Activated CD4-positive, CD25-positive, alpha-beta regulatory T cell treated with anti-CD3 and anti-CD28 coated beads, Interleukin-2, amount 50 U/mL, for 16 hours (primary cell): ENCODE data around the gene CDH3.

Experiments used
- DNase-seq: peaks from one replicate; pipeline ENCODE4 v3.0.0-alpha.2; 2020; ENCODE audit warnings: low read depth, low spot score

CDH3 gene

GRCh38 chr16:68737730-68738629, 92.9 kb downstream of the CDH3 start:
- no peak for DNase-seq

GRCh38 chr16:68739964-68740627, 95.0 kb downstream of the CDH3 start:
- DNase-seq, result no peak

GRCh38 chr16:68740628-68741346, 95.7 kb downstream of the CDH3 start:
- DNase-seq, result no peak

- DNase-seq, result no peak
These were observed 98.6 kb downstream of the CDH3 start for GRCh38 chr16:68743664-68744063.

- DNase-seq, result no peak
These were observed 99.7 kb downstream of the CDH3 start for GRCh38 chr16:68744744-68745280.

GRCh38 chr16:68746951-68747350, 101.8 kb downstream of the CDH3 start:
- DNase-seq, result no peak

GRCh38 chr16:68749432-68749831, 104.3 kb downstream of the CDH3 start:
- no peak for DNase-seq
